Measurements from ENCODE around the gene TET1.

The TET1 gene

DNA sequence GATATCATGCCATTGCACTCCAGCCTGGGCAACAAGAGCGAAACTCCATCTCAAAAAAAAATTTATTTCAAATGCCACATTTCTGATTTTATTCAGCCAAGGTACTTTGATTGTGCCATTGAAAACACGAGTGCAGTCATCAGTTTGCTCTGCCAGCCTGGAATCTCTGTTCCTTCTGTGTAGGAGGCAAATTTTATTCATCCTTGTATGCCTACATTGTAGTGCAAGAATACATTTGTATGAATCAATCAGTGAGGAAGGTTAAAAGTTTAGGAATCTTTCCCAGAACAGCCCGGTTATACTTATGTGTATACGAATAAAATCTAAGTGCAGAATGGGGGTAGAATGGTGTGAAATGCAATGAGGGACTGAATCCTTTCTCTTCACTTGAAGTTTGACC, 886 bp upstream of the TET1 start:
- Histone ChIP-seq H3K36me3 (ENCODE audit: control insufficient read depth in 4 of 4, insufficient read depth in 4 of 4, low read length in 3 of 4) (no peaks in the 10 kb centered on the region), H3K4me1 (ENCODE audit: control extremely low read depth in 1 of 4, control insufficient read depth in 4 of 4, insufficient read depth in 4 of 4, low read length in 3 of 4) (peaks cover 8 to 33% (median 27%) of the 10 kb centered on the region in 4 experiments), H3K27me3 (replicated peaks in 2 of 5; ENCODE audit: control insufficient read depth in 4 of 5, insufficient read depth in 5 of 5, low read length in 4 of 5) (peaks cover 4 to 64% (median 26%) of the 10 kb centered on the region in 5 experiments), H3K27ac (ENCODE audit: insufficient read depth in 1 of 2, low read depth in 1 of 2, low read length in 2 of 2, poor library complexity in 1 of 2, severe bottlenecking in 2 of 2) (no peak overlapping the region), H3K9me3 (ENCODE audit: control extremely low read depth in 1 of 5, control insufficient read depth in 4 of 5, insufficient read depth in 2 of 5, low read depth in 1 of 5, low read length in 4 of 5) (no peaks in the 10 kb centered on the region), H3K4me3 (ENCODE audit: control insufficient read depth in 1 of 7, extremely low read depth in 1 of 7, insufficient read depth in 4 of 7, low read depth in 2 of 7, low read length in 6 of 7) (no peak overlapping the region)
- POLR2A ChIA-PET, result no interaction called here
- no peak for DNase-seq
- WGBS (ENCODE audit: insufficient coverage), result 88% methylated on average over 3 of the region's 4 CpGs
- CTCF ChIA-PET, result interaction anchor here (0.8 to 2.7 kb wide), 2 partner anchors 30 to 42 kb away, joined by 3 to 8 read pairs; no protein-coding TSS in a partner anchor

DNA sequence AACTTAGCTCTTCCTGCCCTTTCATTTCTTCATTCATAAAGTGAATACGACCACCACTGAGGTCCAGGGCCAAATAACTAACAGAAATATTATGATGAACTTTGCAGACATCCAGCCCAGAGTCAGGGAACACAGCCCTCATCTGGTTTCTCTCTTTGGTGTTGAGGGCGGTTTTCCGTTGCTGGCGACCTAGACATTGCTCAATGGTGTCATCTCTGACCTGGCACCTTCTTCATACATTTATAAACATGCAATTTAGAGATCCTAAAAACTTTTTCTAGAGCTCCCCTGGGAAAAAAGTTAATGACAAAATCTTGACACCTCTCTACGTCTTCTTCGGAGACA, 324 bp upstream of the TET1 start:
- ChIA-PET POLR2A (no interaction called here), CTCF (interaction anchor here (0.8 to 2.7 kb wide), 3 partner anchors 8 to 41 kb away, joined by 3 to 8 read pairs (median 5); no protein-coding TSS in a partner anchor)
- Histone ChIP-seq H3K36me3 (ENCODE audit: control insufficient read depth in 4 of 4, insufficient read depth in 4 of 4, low read length in 3 of 4) (no peaks in the 10 kb centered on the region), H3K27me3 (replicated peaks in 2 of 5; ENCODE audit: control insufficient read depth in 4 of 5, insufficient read depth in 5 of 5, low read length in 4 of 5) (peaks cover 4 to 70% (median 30%) of the 10 kb centered on the region in 5 experiments), H3K27ac (ENCODE audit: insufficient read depth in 1 of 2, low read depth in 1 of 2, low read length in 2 of 2, poor library complexity in 1 of 2, severe bottlenecking in 2 of 2) (peak overlapping the region in 1 of 2 experiments; percentile 54), H3K9me3 (ENCODE audit: control extremely low read depth in 1 of 5, control insufficient read depth in 4 of 5, insufficient read depth in 2 of 5, low read depth in 1 of 5, low read length in 4 of 5) (no peaks in the 10 kb centered on the region), H3K4me1 (ENCODE audit: control extremely low read depth in 1 of 4, control insufficient read depth in 4 of 4, insufficient read depth in 4 of 4, low read length in 3 of 4) (peaks cover 8 to 33% (median 27%) of the 10 kb centered on the region in 4 experiments), H3K4me3 (ENCODE audit: control insufficient read depth in 1 of 7, extremely low read depth in 1 of 7, insufficient read depth in 4 of 7, low read depth in 2 of 7, low read length in 6 of 7) (peak overlapping the region in 6 of 7 experiments; percentile 54 to 83 (median 68))
- DNase-seq, result peak; percentile 12 to 75 (median 70)
- WGBS (ENCODE audit: insufficient coverage), result 26% methylated on average over 4 of the region's 6 CpGs

DNA sequence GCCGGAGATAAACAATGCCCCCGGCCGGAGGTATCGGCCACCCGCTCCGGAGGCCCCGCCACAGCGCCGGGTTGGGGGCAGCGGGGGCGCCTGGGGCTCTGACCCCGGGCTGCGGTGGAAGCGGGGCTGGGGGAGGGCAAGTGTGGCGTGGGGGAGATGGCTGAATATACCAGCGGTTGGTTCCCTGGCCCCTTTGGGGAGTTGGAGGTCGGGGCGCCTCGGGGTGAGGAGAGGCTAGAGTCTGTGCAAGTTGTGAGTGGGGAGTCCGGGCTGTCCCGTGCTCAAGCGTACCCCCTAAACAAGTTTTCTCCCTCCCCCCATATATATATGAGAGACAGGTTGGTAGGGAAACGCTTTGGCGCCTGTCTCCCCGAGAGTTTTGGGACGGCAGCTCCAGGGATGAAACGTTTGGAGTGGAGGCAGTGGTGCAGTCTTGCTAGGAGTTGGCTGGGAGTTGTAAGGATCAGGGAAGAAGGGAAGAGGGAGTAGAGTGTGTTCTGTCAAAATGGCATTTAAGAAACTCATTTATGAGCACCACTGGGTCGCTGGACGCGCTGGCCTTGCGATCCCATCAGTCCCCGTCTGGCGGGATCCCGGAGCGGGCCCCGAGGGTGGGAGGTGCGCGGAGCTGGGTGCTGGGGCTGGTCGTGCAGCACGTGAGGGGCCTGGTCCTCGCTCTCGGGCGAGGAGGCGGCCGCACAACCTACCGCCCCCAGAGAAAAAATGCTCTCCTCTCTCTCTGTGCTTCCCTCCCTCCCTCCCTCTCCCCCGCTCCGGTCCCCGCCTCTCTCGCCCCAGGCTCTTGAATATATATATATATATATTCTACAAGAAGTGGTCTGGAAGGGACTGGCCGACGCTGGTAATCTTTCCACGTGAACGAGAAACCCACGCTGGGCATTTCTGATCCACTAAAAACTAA, 1.1 kb downstream of the TET1 start:
- Histone ChIP-seq H3K27ac (ENCODE audit: insufficient read depth in 1 of 2, low read depth in 1 of 2, low read length in 2 of 2, poor library complexity in 1 of 2, severe bottlenecking in 2 of 2) (peak overlapping the region in 1 of 2 experiments; percentile 77), H3K36me3 (ENCODE audit: control insufficient read depth in 4 of 4, insufficient read depth in 4 of 4, low read length in 3 of 4) (no peaks in the 10 kb centered on the region), H3K4me1 (ENCODE audit: control extremely low read depth in 1 of 4, control insufficient read depth in 4 of 4, insufficient read depth in 4 of 4, low read length in 3 of 4) (peaks cover 8 to 33% (median 27%) of the 10 kb centered on the region in 4 experiments), H3K4me3 (ENCODE audit: control insufficient read depth in 1 of 7, extremely low read depth in 1 of 7, insufficient read depth in 4 of 7, low read depth in 2 of 7, low read length in 6 of 7) (peak overlapping the region in 6 of 7 experiments; percentile 54 to 83 (median 68)), H3K27me3 (replicated peaks in 2 of 5; ENCODE audit: control insufficient read depth in 4 of 5, insufficient read depth in 5 of 5, low read length in 4 of 5) (peaks cover 7 to 81% (median 35%) of the 10 kb centered on the region in 5 experiments), H3K9me3 (ENCODE audit: control extremely low read depth in 1 of 5, control insufficient read depth in 4 of 5, insufficient read depth in 2 of 5, low read depth in 1 of 5, low read length in 4 of 5) (no peaks in the 10 kb centered on the region)
- DNase-seq, result peak in 2 of 3 donors; percentile 18 to 31
- WGBS (ENCODE audit: insufficient coverage), result 2% methylated on average over 28 of the region's 55 CpGs
- POLR2A ChIA-PET, result no interaction called here
- CTCF ChIA-PET, result interaction anchor here (0.6 to 2.7 kb wide), 3 partner anchors 10 to 221 kb away, joined by 4 to 8 read pairs (median 5); no protein-coding TSS in a partner anchor

DNA sequence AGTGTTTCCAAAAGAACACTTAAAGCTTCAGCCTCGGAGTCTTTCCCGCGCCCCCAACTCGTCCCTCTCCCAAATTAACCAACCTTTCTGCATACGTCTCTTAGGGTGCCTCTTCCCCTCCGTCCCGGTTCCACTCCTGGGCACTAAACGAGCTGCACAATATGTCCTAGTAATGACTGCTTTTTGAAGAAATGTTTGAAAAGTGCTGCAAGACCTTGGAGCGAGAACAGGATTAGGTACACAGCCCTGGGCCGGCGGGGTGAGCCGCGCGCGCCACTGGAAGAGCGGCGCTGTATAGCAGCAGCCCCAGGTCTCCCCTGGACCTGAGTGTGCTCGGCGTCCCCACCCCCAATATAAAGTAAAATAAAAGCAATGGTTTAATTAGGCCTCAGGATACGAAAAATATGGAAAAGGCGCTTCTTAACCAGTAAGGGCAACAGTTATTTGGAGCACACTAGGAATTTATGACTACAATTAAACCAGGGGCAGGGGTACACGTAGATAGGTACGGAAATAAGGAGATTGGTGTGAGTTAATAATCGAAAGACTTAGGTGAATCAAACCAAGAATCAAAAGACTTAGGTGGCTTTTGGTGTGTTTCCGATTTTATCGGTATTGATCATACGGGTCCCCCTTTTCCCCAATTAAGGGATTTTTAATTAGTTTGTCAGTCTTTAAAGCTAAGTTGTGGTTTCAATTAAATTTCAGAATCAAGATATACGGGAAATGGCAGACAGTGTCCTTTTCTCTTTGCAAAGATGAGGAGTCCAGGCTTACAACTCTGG, 1.9 kb downstream of the TET1 start:
- Histone ChIP-seq H3K27me3 (replicated peaks in 2 of 5; ENCODE audit: control insufficient read depth in 4 of 5, insufficient read depth in 5 of 5, low read length in 4 of 5) (peaks cover 8 to 84% (median 35%) of the 10 kb centered on the region in 5 experiments), H3K36me3 (ENCODE audit: control insufficient read depth in 4 of 4, insufficient read depth in 4 of 4, low read length in 3 of 4) (no peaks in the 10 kb centered on the region), H3K4me3 (ENCODE audit: control insufficient read depth in 1 of 7, extremely low read depth in 1 of 7, insufficient read depth in 4 of 7, low read depth in 2 of 7, low read length in 6 of 7) (peak overlapping the region in 5 of 7 experiments; percentile 19 to 83 (median 40)), H3K9me3 (ENCODE audit: control extremely low read depth in 1 of 5, control insufficient read depth in 4 of 5, insufficient read depth in 2 of 5, low read depth in 1 of 5, low read length in 4 of 5) (no peaks in the 10 kb centered on the region), H3K27ac (ENCODE audit: insufficient read depth in 1 of 2, low read depth in 1 of 2, low read length in 2 of 2, poor library complexity in 1 of 2, severe bottlenecking in 2 of 2) (peak overlapping the region in 1 of 2 experiments; percentile 77), H3K4me1 (ENCODE audit: control extremely low read depth in 1 of 4, control insufficient read depth in 4 of 4, insufficient read depth in 4 of 4, low read length in 3 of 4) (peaks cover 8 to 33% (median 28%) of the 10 kb centered on the region in 4 experiments)
- peak in 2 of 3 donors; percentile 29 to 38 for DNase-seq
- POLR2A ChIA-PET, result no interaction called here
- CTCF ChIA-PET, result no interaction called here
- WGBS (ENCODE audit: insufficient coverage), result 25% methylated on average over 19 of the region's 28 CpGs

DNA sequence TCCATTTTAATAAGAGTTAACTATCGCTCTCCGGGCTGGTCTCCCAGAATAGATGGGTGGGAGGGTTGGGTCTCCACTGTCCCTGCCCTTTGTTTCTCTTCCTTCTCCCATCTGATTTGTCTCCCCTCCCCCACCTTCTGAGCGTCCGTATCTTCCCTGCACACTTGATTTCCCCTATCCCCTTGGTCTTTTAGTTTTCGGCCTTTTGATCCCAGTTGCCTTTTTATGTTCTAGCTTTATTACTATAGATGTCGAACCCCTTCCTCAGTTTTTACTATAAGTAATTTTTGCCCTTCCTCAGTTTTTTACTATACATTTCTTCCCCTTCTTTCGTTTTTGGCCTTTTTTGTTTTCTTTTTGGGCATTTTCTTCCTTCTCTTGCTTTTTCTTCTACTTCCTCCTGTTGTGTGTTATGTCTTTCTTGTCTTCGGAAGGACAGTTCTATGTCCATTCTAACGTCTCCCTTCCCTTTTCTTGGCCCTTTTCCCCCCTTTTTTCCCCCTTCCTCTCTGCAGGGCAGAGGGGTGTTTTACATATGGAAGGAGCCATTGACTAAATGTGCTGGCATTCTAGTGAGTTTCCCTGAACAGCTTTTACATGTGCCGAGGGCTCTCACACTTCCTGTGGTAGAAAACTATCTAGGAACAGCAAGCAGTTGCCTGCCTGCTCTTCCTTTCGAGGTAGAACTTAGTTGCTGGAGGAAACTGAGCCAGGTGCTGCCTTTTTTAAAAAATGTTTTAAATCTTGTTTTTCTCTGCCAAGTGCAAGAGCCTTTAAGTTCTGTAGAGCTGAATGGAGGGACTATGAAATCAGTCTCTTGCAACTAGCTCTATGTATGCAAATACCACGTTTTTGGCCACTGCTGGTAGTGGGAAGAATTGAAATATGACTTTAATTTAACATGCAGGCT, 2.8 kb downstream of the TET1 start:
- Histone ChIP-seq H3K4me1 (ENCODE audit: control extremely low read depth in 1 of 4, control insufficient read depth in 4 of 4, insufficient read depth in 4 of 4, low read length in 3 of 4) (peaks cover 8 to 35% (median 29%) of the 10 kb centered on the region in 4 experiments), H3K36me3 (ENCODE audit: control insufficient read depth in 4 of 4, insufficient read depth in 4 of 4, low read length in 3 of 4) (no peaks in the 10 kb centered on the region), H3K4me3 (ENCODE audit: control insufficient read depth in 1 of 7, extremely low read depth in 1 of 7, insufficient read depth in 4 of 7, low read depth in 2 of 7, low read length in 6 of 7) (peak overlapping the region in 3 of 7 experiments; percentile 15 to 39 (median 15)), H3K27me3 (replicated peaks in 2 of 5; ENCODE audit: control insufficient read depth in 4 of 5, insufficient read depth in 5 of 5, low read length in 4 of 5) (peaks cover 8 to 84% (median 32%) of the 10 kb centered on the region in 5 experiments), H3K9me3 (ENCODE audit: control extremely low read depth in 1 of 5, control insufficient read depth in 4 of 5, insufficient read depth in 2 of 5, low read depth in 1 of 5, low read length in 4 of 5) (no peaks in the 10 kb centered on the region), H3K27ac (ENCODE audit: insufficient read depth in 1 of 2, low read depth in 1 of 2, low read length in 2 of 2, poor library complexity in 1 of 2, severe bottlenecking in 2 of 2) (peak overlapping the region in 1 of 2 experiments; percentile 77)
- CTCF ChIA-PET, result interaction anchor here (0.6 kb wide), 1 partner anchor 623 kb away, joined by 3 read pairs; no protein-coding TSS in a partner anchor
- POLR2A ChIA-PET, result no interaction called here
- DNase-seq, result peak in 2 of 3 donors; percentile 48 to 55
- 49% methylated on average over 8 of the region's 12 CpGs for WGBS (ENCODE audit: insufficient coverage)

DNA sequence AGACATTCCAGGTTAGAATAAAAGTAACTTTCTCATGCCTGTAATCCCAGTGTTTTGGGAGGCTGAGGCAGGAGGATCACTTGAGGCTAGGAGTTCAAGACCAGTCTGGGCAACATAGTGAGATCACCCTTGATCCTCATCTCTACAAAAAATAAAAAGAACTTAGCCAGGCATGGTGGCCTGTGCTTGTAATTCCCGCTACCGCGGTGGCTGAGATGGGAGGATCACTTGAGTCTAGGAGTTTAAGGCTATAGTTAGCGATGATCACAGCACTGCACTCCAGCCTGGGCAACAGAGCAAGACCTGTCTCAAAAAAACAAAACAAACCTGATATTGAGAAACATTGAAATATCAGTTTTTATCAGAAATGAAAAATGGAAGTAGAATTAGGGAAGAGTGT, 4.6 kb downstream of the TET1 start:
- Histone ChIP-seq H3K27me3 (replicated peaks in 2 of 5; ENCODE audit: control insufficient read depth in 4 of 5, insufficient read depth in 5 of 5, low read length in 4 of 5) (peaks cover 7 to 77% (median 26%) of the 10 kb centered on the region in 5 experiments), H3K27ac (ENCODE audit: insufficient read depth in 1 of 2, low read depth in 1 of 2, low read length in 2 of 2, poor library complexity in 1 of 2, severe bottlenecking in 2 of 2) (no peak overlapping the region), H3K9me3 (ENCODE audit: control extremely low read depth in 1 of 5, control insufficient read depth in 4 of 5, insufficient read depth in 2 of 5, low read depth in 1 of 5, low read length in 4 of 5) (no peaks in the 10 kb centered on the region), H3K4me3 (ENCODE audit: control insufficient read depth in 1 of 7, extremely low read depth in 1 of 7, insufficient read depth in 4 of 7, low read depth in 2 of 7, low read length in 6 of 7) (no peak overlapping the region), H3K36me3 (ENCODE audit: control insufficient read depth in 4 of 4, insufficient read depth in 4 of 4, low read length in 3 of 4) (no peaks in the 10 kb centered on the region), H3K4me1 (ENCODE audit: control extremely low read depth in 1 of 4, control insufficient read depth in 4 of 4, insufficient read depth in 4 of 4, low read length in 3 of 4) (peaks cover 8 to 32% (median 28%) of the 10 kb centered on the region in 4 experiments)
- CTCF ChIA-PET, result no interaction called here
- no peak for DNase-seq
- POLR2A ChIA-PET, result no interaction called here
- WGBS (ENCODE audit: insufficient coverage), result 67% methylated on average over 3 of the region's 4 CpGs

Data from common myeloid progenitor, CD34-positive (primary cell).